Activated B cell treated with CpG ODN at 0.5 μM for 24 hours (primary cell): Measurements from ENCODE around the gene IGF2BP3. TPM values are rescaled to one million over a fixed set of nuclear protein-coding genes. Genes with fewer than 3 reads are reported as not detected.

Experiments used
- ATAC-seq: fragments of 200-7000 bp; cut with Tn5 transposase; one replicate; pipeline ENCODE4 v1.10.0; 2021; ENCODE audit warnings: low read depth, mild to moderate bottlenecking, moderate library complexity
- CTCF ChIA-PET: fragments of 350-600 bp; sonication (Branson Sonifier 250); formaldehyde crosslinking; loops from one replicate; lab custom pipeline; 2021; ENCODE audit warnings: antibody characterized with exemption; lab: Charles Lee
- POLR2A ChIA-PET: fragments of 350-600 bp; sonication (Branson Sonifier 250); formaldehyde crosslinking; loops from one replicate; lab custom pipeline; 2021; ENCODE audit warnings: antibody characterized with exemption; lab: Charles Lee
- DNase-seq: peaks from one replicate; pipeline ENCODE4 v3.0.0; 2022
- H3K27ac Mint-ChIP-seq: one replicate; pipeline ENCODE4 v1.8.0; 2020; ENCODE audit warnings: mixed read lengths
- H3K27me3 Mint-ChIP-seq: one replicate; pipeline ENCODE4 v1.8.0; 2021; ENCODE audit warnings: mixed read lengths
- H3K36me3 Mint-ChIP-seq: one replicate; pipeline ENCODE4 v1.8.0; 2021; ENCODE audit warnings: low read depth, mixed read lengths
- H3K4me1 Mint-ChIP-seq: one replicate; pipeline ENCODE4 v1.8.0; 2021; ENCODE audit warnings: mixed read lengths
- H3K4me3 Mint-ChIP-seq: one replicate; pipeline ENCODE4 v1.8.0; 2020; ENCODE audit warnings: mild to moderate bottlenecking, mixed read lengths
- H3K9me3 Mint-ChIP-seq: one replicate; pipeline ENCODE4 v1.8.0; 2020; ENCODE audit warnings: mixed read lengths
- intact Hi-C: fragments of 100-400 bp; cut with micrococcal nuclease; formaldehyde crosslinking; loops from one replicate; pipeline ENCODE4 v1.15.1; 2024
- total RNA-seq: library from RNA; stranded (reverse); gene quantifications from 2 replicates; pipeline ENCODE4 v1.2.3, GENCODE V29; 2022
- TF ChIP-seq, protein P1 (sequence below): fragments of 200-600 bp; IDR thresholded peaks from one replicate; pipeline ENCODE4 v1.8.0; 2022; ENCODE audit warnings: antibody characterized with exemption, mild to moderate bottlenecking

Gene IGF2BP3
- total RNA-seq, 1 donor from 2014 or later: 10.3 TPM

DNA sequence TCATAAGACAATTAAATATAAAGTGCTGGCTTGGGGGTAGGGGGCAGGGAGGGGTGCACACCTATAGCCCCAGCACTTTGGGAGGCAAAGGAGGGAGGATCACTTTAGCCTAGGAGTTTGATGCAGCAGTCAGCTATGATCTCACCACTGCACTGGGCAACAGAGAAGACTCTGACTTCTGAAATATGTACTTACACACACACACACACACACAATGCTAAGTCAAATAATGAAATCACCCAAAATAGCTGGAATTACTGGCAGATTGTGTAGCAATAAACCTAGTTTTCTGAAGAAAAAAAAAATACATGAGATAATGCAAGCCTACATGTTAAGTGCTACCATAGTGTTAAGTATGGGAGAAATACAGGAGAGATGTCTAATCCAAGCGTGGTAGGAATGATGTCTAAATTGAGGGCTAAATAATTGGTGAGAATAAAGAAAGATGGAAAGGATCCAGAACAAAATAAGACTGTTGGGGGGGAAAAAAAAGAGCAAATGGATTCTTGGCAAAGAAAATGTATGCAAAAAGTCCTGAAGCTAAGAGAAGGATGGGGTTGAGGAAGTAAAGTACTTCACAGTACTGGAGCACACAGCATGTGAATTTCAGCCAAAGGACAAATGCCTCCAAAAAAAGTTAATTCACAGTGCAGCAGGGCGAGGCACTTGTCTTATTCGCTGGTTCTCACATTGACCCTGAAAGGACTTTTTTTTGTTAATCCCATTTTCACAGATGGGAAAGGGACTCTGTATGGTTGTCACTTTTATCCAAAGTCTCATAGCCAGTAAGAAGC is 73.9 kb downstream of the IGF2BP3 start:
- POLR2A ChIA-PET: interaction anchor here (0.6 kb wide), 1 partner anchor 1738 kb away, joined by 6 read pairs; no protein-coding TSS in a partner anchor
- H3K4me3 Mint-ChIP-seq: no peak overlapping the region
- no peak overlapping the region for H3K27ac Mint-ChIP-seq
- intact Hi-C loops: no loop called here
- CTCF ChIA-PET: interaction anchor here (1.2 kb wide), 1 partner anchor 38 kb away, joined by 3 read pairs; no protein-coding TSS in a partner anchor
- H3K9me3 Mint-ChIP-seq: no peaks in the 10 kb centered on the region
- TF ChIP-seq, protein P1, sequence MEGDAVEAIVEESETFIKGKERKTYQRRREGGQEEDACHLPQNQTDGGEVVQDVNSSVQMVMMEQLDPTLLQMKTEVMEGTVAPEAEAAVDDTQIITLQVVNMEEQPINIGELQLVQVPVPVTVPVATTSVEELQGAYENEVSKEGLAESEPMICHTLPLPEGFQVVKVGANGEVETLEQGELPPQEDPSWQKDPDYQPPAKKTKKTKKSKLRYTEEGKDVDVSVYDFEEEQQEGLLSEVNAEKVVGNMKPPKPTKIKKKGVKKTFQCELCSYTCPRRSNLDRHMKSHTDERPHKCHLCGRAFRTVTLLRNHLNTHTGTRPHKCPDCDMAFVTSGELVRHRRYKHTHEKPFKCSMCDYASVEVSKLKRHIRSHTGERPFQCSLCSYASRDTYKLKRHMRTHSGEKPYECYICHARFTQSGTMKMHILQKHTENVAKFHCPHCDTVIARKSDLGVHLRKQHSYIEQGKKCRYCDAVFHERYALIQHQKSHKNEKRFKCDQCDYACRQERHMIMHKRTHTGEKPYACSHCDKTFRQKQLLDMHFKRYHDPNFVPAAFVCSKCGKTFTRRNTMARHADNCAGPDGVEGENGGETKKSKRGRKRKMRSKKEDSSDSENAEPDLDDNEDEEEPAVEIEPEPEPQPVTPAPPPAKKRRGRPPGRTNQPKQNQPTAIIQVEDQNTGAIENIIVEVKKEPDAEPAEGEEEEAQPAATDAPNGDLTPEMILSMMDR: no peak
- DNase-seq (no peak), ATAC-seq (no peak)
- H3K27me3 Mint-ChIP-seq: no peaks in the 10 kb centered on the region
- H3K4me1 Mint-ChIP-seq: no peaks in the 10 kb centered on the region
- H3K36me3 Mint-ChIP-seq: no peaks in the 10 kb centered on the region

DNA sequence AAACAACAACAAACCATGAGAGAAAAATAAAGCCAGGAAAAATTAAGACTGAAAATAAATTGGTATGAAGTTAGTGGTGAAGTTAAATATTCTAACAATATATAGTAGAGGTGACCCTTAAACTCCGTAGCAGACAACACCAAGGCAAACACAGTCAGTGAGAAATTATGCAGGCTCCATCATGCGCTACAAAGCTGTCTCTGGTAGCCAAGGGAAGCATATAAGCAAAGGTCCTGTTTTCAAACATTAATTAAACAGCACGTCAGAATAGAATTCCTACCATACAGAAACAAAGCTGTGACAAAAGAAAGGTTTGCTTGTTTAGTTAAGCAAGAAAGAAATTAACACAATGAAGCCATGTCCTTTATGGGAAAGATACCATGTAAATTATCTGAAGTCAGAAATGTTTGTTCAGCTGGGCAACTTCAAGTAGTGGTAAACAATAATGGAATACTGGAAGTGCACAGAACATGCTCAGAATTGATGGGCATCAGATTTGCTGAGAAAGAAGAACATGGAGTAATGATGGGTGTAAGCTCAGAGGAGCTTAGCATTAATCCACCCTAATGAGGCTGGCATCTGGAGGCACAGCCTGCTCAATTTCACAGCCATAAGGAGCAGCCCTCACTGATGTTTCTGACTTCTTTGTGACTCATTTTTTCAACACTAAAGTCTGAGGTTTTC is 75.7 kb downstream of the IGF2BP3 start:
- intact Hi-C loops: no loop called here
- Mint-ChIP-seq H3K36me3 (no peaks in the 10 kb centered on the region), H3K4me3 (no peak overlapping the region), H3K9me3 (no peaks in the 10 kb centered on the region), H3K4me1 (no peaks in the 10 kb centered on the region), H3K27ac (no peak overlapping the region), H3K27me3 (no peaks in the 10 kb centered on the region)
- ChIA-PET CTCF (no interaction called here), POLR2A (interaction anchor here (1.0 kb wide), 1 partner anchor 16 kb away, joined by 3 read pairs; no protein-coding TSS in a partner anchor)
- TF ChIP-seq, protein P1: no peak
- DNase-seq (no peak), ATAC-seq (no peak)

- ATAC-seq (no peak), DNase-seq (no peak)
- ChIA-PET POLR2A (no interaction called here), CTCF (no interaction called here)
- no peaks in the 10 kb centered on the region for H3K27me3 Mint-ChIP-seq
- intact Hi-C loops: no loop called here
- no peaks in the 10 kb centered on the region for H3K4me1 Mint-ChIP-seq
- H3K27ac Mint-ChIP-seq: no peak overlapping the region
- H3K9me3 Mint-ChIP-seq: no peaks in the 10 kb centered on the region
- no peak overlapping the region for H3K4me3 Mint-ChIP-seq
- TF ChIP-seq, protein P1: no peak
- H3K36me3 Mint-ChIP-seq: no peaks in the 10 kb centered on the region
Observed at GRCh38 chr7:23393636-23394035, 76.7 kb downstream of the IGF2BP3 start.

DNA sequence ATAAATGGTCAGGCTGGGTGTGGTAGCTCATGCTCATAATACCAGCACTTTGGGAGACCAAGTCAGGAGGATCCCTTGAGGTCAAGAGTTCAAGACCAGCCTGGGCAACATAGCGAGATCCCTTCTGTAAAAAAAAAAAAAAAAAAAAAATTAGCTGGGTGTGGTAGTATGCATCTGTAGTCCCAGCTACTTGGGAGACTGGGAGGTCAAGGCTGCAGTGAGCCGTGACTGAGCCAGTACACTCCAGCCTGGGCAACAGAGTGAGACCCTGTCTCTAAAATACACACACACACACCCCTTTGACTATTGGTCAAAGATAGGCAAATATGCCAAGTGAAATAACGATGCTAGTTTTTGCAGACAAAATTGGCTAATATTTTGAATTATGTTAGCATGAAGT is 80.6 kb downstream of the IGF2BP3 start:
- intact Hi-C loops: no loop called here
- Mint-ChIP-seq H3K4me1 (peaks cover 6% of the 10 kb centered on the region), H3K4me3 (no peak overlapping the region), H3K9me3 (no peaks in the 10 kb centered on the region), H3K27ac (no peak overlapping the region), H3K27me3 (no peaks in the 10 kb centered on the region), H3K36me3 (no peaks in the 10 kb centered on the region)
- ChIA-PET CTCF (no interaction called here), POLR2A (interaction anchor here (0.6 kb wide), 1 partner anchor 42 kb away, joined by 6 read pairs; no protein-coding TSS in a partner anchor)
- DNase-seq: no peak
- TF ChIP-seq, protein P1: no peak
- ATAC-seq: no peak

DNA sequence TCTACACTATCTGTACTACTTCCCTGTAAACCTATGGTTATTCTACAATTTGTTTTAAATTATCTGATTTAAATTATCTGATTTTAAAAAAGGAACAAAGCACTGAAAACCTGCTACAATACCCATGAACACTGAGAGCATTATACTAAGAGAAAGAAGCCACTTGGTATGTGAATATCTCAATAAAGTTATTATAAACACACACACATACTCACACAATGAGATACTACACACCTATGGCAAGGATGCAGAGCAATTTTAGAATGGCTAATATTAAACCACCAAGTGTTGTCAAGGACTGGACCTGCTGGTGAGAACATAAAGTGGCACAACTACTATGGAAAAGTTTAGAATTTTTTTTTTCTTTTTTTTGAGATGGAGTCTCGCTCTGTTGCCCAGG is 82.7 kb downstream of the IGF2BP3 start:
- peak overlapping the region; percentile 4 for H3K27ac Mint-ChIP-seq
- POLR2A ChIA-PET: no interaction called here
- no peaks in the 10 kb centered on the region for H3K27me3 Mint-ChIP-seq

More for the DNA sequence above, 82.7 kb downstream of the IGF2BP3 start:
- TF ChIP-seq, protein P1: no peak
- Mint-ChIP-seq H3K9me3 (no peaks in the 10 kb centered on the region), H3K36me3 (no peaks in the 10 kb centered on the region), H3K4me3 (no peak overlapping the region), H3K4me1 (peaks cover 10% of the 10 kb centered on the region)
- intact Hi-C loops: no loop called here
- no peak for ATAC-seq
- no peak for DNase-seq
- CTCF ChIA-PET: no interaction called here
